Kidney (tissue), 14 donors: ENCODE data around the gene GIT1. TPM values are rescaled to one million over a fixed set of nuclear protein-coding genes. Genes with fewer than 3 reads are reported as not detected.

Experiments used
- DNase-seq, 5 donors: peaks; one replicate each; pipeline ENCODE4 v3.0.0-alpha.2; 2013 to 2020
- FAIRE-seq: peaks from 2 replicates; lab custom pipeline; 2012; peaks lifted over from hg19 to GRCh38; lab: Jason Lieb, UNC
- H3K27ac ChIP-seq, 2 donors: one replicate each; pipeline ENCODE4 v1.7.0; 2013; ENCODE audit warnings: low read depth in 2 of 2, low read length in 2 of 2, inconsistent platforms in 1 of 2
- H3K27me3 ChIP-seq: one replicate; pipeline ENCODE4 v1.7.1; 2013; ENCODE audit warnings: low read length, inconsistent platforms; ENCODE audit not compliant: control insufficient read depth, insufficient read depth
- H3K36me3 ChIP-seq, 3 donors: one replicate each; pipeline versions ENCODE4 v1.7.0 to v1.7.1; 2013; ENCODE audit warnings: low read length in 3 of 3, control low read depth in 1 of 3, inconsistent platforms in 1 of 3; ENCODE audit not compliant: insufficient read depth in 3 of 3, control insufficient read depth in 2 of 3
- H3K4me1 ChIP-seq, 3 donors: one replicate each; pipeline versions ENCODE4 v1.7.0 to v1.7.1; 2013; ENCODE audit warnings: low read length in 3 of 3, inconsistent platforms in 1 of 3, low read depth in 1 of 3; ENCODE audit not compliant: control insufficient read depth in 2 of 3, insufficient read depth in 2 of 3
- H3K4me3 ChIP-seq, 3 donors: one replicate each; pipeline versions ENCODE4 v1.7.0 to v1.8.1; 2013; ENCODE audit warnings: low read length in 3 of 3, control low read depth in 1 of 3, inconsistent platforms in 1 of 3
- H3K9ac ChIP-seq, 3 donors: one replicate each; pipeline versions ENCODE4 v1.7.0 to v1.7.1; 2013; ENCODE audit warnings: low read length in 3 of 3, control low read depth in 1 of 3, inconsistent platforms in 1 of 3
- H3K9me3 ChIP-seq, 3 donors: one replicate each; pipeline versions ENCODE4 v1.7.0 to v1.7.1; 2013; ENCODE audit warnings: low read length in 3 of 3, control low read depth in 1 of 3, inconsistent platforms in 1 of 3; ENCODE audit not compliant: control insufficient read depth in 2 of 3, insufficient read depth in 1 of 3
- intact Hi-C: fragments of 100-400 bp; cut with DNase I; formaldehyde crosslinking; loops from one replicate; pipeline ENCODE4 v1.11.1; 2022
- polyA plus RNA-seq: library from polyadenylated mRNA; stranded (reverse); fragments of 350-450 nt; fragmentation: Illumina TruSeq; extraction: RNeasy Lipid Tissue Mini Kit (QIAGEN cat#74804); gene quantifications from one replicate; pipeline ENCODE4 v1.2.3, GENCODE V29; 2014; ENCODE audit warnings: low read depth, low replicate concordance; ENCODE audit not compliant: insufficient read depth
- total RNA-seq: library from RNA; stranded (reverse); fragmentation: NEBNext Ultra II Directional; extraction: Animal tissue kit (Norgen Biotek cat#: 25700); gene quantifications from one replicate; pipeline ENCODE4 v1.2.1, GENCODE V29; 2021
- TF ChIP-seq, protein P1 (sequence below): IDR thresholded peaks from 3 replicates; pipeline ENCODE4 v1.5.1; 2012; ENCODE audit warnings: mild to moderate bottlenecking, moderate library complexity, borderline replicate concordance; ENCODE audit not compliant: insufficient read depth; ENCODE audit errors: extremely low read depth
- donor health status: control.
- donor health status: control.
- donor health status: control.
- donor health status: control.
- donor health status: control.
- donor health status: DM: yes; HTN: yes; CAD: no.
- donor health status: Normal renal cell carcinoma (clear cell type).

Gene GIT1
- total and polyA plus RNA-seq, 2 donors from 2014 or later, result 21.4 to 41.9 TPM

DNA sequence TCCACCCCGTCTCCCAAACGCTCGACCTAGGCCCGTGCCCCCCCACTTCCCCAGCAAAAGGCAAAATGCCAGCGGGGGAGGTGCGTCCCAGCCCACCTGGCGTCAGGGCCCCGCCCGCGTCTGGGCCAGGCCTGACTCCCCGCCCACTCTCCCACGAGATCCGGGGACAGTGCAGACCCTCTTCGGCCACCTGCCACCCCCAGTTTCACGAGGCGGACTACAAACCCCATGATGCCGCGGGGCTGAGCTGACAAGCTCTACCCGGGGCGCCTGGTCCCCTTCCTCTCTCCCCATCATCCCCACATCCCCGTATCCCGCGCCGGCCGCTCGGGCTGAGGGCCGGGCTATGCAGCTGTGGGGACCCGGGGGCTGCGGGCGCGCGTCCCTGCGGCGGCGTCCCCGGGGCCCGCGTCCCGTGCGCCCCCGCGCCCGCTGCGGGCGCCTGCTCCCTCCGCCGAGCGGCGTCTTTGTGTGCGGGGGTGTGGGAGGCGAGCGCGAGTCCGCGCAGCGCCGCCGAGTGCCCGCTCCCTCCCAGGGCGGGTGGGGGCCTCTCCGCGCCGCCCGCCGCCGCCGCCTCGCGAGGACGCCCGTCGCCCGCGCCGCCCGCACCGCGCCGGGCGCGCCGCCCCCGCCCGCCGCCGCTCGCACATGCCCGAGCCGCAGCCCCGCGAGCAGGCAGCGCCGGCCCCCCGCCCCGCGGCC lies 3.6 kb upstream of the GIT1 start, which contains the start of gene ANKRD13B:
Gene ANKRD13B (plus strand): TSS at position 283 of the 702 bp plus-strand sequence. CDS start 490 bp downstream, outside the sequence.
- H3K4me1 ChIP-seq, result peaks cover 0 to 39% (median 21%) of the 10 kb centered on the region in 3 donors
- no peak within 1 kb of the TSS for H3K27ac ChIP-seq
- DNase-seq (peak in 3 of 5 donors; percentile 43 to 86 (median 66)), FAIRE-seq (no peak)
- H3K36me3 ChIP-seq, result no peaks in the 10 kb centered on the region
- no peaks in the 10 kb centered on the region for H3K9me3 ChIP-seq
- H3K9ac ChIP-seq, result peak within 1 kb of the TSS in 1 of 3 donors; percentile 31
- TF ChIP-seq, protein P1, sequence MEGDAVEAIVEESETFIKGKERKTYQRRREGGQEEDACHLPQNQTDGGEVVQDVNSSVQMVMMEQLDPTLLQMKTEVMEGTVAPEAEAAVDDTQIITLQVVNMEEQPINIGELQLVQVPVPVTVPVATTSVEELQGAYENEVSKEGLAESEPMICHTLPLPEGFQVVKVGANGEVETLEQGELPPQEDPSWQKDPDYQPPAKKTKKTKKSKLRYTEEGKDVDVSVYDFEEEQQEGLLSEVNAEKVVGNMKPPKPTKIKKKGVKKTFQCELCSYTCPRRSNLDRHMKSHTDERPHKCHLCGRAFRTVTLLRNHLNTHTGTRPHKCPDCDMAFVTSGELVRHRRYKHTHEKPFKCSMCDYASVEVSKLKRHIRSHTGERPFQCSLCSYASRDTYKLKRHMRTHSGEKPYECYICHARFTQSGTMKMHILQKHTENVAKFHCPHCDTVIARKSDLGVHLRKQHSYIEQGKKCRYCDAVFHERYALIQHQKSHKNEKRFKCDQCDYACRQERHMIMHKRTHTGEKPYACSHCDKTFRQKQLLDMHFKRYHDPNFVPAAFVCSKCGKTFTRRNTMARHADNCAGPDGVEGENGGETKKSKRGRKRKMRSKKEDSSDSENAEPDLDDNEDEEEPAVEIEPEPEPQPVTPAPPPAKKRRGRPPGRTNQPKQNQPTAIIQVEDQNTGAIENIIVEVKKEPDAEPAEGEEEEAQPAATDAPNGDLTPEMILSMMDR, result no peak
- H3K27me3 ChIP-seq, result no peaks in the 10 kb centered on the region
- intact Hi-C loops, result no loop called here
- H3K4me3 ChIP-seq, result peak within 1 kb of the TSS in 2 of 3 donors; percentile 32 to 54

DNA sequence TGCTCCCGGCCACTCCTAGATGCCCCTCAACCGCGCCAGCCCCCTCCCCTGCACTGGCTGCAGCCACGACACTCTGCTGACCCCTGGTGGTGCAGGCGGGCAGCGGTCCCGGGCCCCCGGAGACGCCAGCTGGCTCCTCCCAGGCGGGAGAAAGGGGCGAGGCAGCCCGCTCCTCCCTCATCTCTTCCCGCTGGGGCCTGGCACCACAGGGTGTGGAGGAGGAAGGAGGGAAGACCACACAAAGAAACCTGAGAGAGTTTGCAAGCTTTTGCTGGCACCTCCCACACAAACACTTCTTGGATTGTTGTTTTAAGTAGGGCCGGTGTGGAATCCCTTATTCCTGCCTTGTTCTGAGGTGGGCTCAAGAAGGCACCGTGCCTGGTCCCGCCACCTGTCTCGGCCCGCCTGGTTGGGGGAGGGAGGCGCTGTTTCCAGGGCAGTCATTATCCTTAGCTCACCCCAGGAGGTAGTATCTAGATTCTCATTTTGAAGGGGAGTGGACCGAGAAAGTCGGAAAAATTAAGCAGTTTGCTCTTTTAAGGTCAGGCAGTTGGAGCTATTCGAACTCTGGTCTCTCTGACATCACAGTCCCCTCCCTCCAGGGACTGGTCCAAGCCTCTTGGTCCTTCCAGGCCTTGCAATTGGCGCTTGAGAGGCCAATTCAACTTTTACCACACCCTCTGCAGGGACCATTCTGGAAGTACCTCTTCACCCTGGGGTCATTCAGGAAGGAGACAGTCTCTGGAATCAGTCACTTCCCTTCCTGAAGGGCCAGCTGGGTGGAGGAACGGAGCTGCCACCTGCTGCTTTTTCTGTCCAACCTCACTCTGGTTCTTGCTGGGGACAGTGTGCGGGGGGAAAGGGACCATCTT lies 2.5 kb upstream of the GIT1 start:
- Histone ChIP-seq H3K9ac (no peak overlapping the region), H3K4me1 (peaks cover 0 to 48% (median 27%) of the 10 kb centered on the region in 3 donors), H3K9me3 (no peaks in the 10 kb centered on the region), H3K4me3 (peak overlapping the region; percentile 9 to 57 (median 41)), H3K27ac (no peak overlapping the region), H3K27me3 (no peaks in the 10 kb centered on the region), H3K36me3 (no peaks in the 10 kb centered on the region)
- TF ChIP-seq, protein P1, result peak; percentile 95
- intact Hi-C loops, result no loop called here
- DNase-seq (peak; percentile 95 to 98 (median 97)), FAIRE-seq (no peak)

DNA sequence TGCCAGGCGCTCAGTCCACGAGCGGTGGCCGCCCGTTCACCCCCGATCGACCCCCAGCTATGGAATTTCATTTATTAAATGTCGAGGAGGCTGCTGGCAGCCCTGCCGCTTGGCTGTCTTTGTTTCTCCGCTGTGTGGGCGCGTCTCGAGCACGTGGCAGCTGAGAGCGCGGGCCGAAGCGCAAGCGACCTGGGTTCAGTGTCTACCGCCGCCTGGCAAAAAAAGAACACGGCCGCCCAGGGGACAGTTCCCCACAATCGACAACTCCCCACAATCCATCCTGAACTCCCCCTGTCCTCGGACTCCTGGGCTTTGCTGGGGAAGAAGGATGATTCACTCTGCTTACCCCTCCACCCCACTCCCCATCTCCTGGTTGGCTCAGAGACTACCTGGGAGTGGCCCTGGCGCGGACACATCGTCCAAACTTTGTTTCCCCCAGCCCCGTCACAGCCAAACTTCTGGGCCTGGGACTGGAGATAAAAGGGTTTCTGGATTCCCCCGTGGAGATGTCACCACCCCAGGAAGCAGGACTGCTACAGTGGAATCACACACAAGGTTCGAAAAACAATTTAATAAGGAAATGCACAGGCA lies 1.8 kb upstream of the GIT1 start:
- peak in 3 of 5 donors; percentile 61 to 87 (median 69) for DNase-seq
- no peak overlapping the region for H3K9ac ChIP-seq

More for the DNA sequence above, 1.8 kb upstream of the GIT1 start:
- Histone ChIP-seq H3K36me3 (no peaks in the 10 kb centered on the region), H3K4me3 (peak overlapping the region; percentile 9 to 57 (median 41)), H3K27ac (peak overlapping the region in 1 of 2 donors; percentile 53), H3K4me1 (peaks cover 0 to 53% (median 27%) of the 10 kb centered on the region in 3 donors), H3K9me3 (no peaks in the 10 kb centered on the region), H3K27me3 (no peaks in the 10 kb centered on the region)
- intact Hi-C loops, result no loop called here
- no peak for FAIRE-seq
- TF ChIP-seq, protein P1, result no peak
